Stimulated activated CD4-positive, alpha-beta T cell treated with anti-CD3 and anti-CD28 coated beads, Interleukin-15, amount 100 ng/mL, for 48 hours (primary cell): ENCODE measurements around the gene TMEM256.

ENCODE experiments used
- DNase-seq, 2 donors: peaks; one replicate each; pipeline ENCODE4 v3.0.0-alpha.2; 2020; ENCODE audit warnings: low read depth in 2 of 2

TMEM256 gene

GRCh38 chr17:7403977-7404736, at the start of gene TMEM256:
TMEM256 (minus strand) TSS chr17:7404097; CDS start chr17:7404084, 13 bp downstream.
- DNase-seq: peak; percentile 93 to 95

- no peak for DNase-seq
Observed at GRCh38 chr17:7448461-7448860, 44.6 kb upstream of the TMEM256 start.

GRCh38 chr17:7445619-7445968, 41.7 kb upstream of the TMEM256 start:
- DNase-seq: no peak

GRCh38 chr17:7444682-7445618, 41.1 kb upstream of the TMEM256 start, which contains the start of gene CHRNB1:
CHRNB1 (plus strand) TSS chr17:7445061; CDS start chr17:7445128, 67 bp downstream.
- DNase-seq: no peak

- no peak for DNase-seq
Observed at GRCh38 chr17:7443499-7444485, 39.9 kb upstream of the TMEM256 start.

- DNase-seq: no peak
Observed at GRCh38 chr17:7442142-7442541, 38.2 kb upstream of the TMEM256 start.

- DNase-seq: no peak
Observed at GRCh38 chr17:7441266-7441665, 37.4 kb upstream of the TMEM256 start.

GRCh38 chr17:7440834-7441195, 36.9 kb upstream of the TMEM256 start:
- no peak for DNase-seq

- DNase-seq: no peak
Observed at GRCh38 chr17:7440113-7440833, 36.4 kb upstream of the TMEM256 start.

GRCh38 chr17:7439462-7440112, 35.7 kb upstream of the TMEM256 start, which contains the start of gene FGF11:
FGF11 (plus strand) TSS chr17:7439512; CDS start chr17:7439621, 109 bp downstream.
- DNase-seq: no peak

- DNase-seq: no peak
Observed at GRCh38 chr17:7438656-7439460, 35.0 kb upstream of the TMEM256 start.

GRCh38 chr17:7437950-7438614, 34.2 kb upstream of the TMEM256 start:
- no peak for DNase-seq

GRCh38 chr17:7437369-7437863, 33.5 kb upstream of the TMEM256 start:
- no peak for DNase-seq

GRCh38 chr17:7436556-7437368, 32.9 kb upstream of the TMEM256 start:
- DNase-seq: peak; percentile 64 to 81

GRCh38 chr17:7435676-7436555, 32.0 kb upstream of the TMEM256 start:
- no peak for DNase-seq

GRCh38 chr17:7432296-7432695, 28.4 kb upstream of the TMEM256 start:
- DNase-seq: no peak

- no peak for DNase-seq
Observed at GRCh38 chr17:7431231-7431630, 27.3 kb upstream of the TMEM256 start.
